Neural progenitor cell (in vitro differentiated cells): ENCODE measurements around the gene IFNGR2. TPM values are rescaled to one million over a fixed set of nuclear protein-coding genes. Genes with fewer than 3 reads are reported as not detected.
"Not testable (repeated sequence)": the region's sequence is repeated elsewhere in the genome, so short reads cannot be mapped to it uniquely, and the experiment has no call there.

ENCODE experiments used
- DNase-seq: peaks from one replicate; pipeline ENCODE4 v3.0.0-alpha.2; 2016; ENCODE audit warnings: low spot score
- H2AFZ ChIP-seq: fragments of 200-600 bp; sonication (generic); replicated peaks from 2 replicates; pipeline ENCODE4 v1.6.1; 2016; ENCODE audit warnings: antibody characterized with exemption
- H3F3A ChIP-seq: fragments of 200-600 bp; sonication (generic); 2 replicates; pipeline ENCODE4 v1.6.1; 2016; ENCODE audit warnings: antibody characterized with exemption, low read depth
- H3K27ac ChIP-seq: fragments of 200-600 bp; sonication (generic); 2 replicates; pipeline ENCODE4 v1.5.1; 2016; ENCODE audit warnings: mild to moderate bottlenecking
- H3K27me3 ChIP-seq: fragments of 200-600 bp; sonication (generic); 2 replicates; pipeline ENCODE4 v1.6.1; 2016; ENCODE audit warnings: mild to moderate bottlenecking, moderate library complexity
- H3K36me3 ChIP-seq: fragments of 200-600 bp; sonication (generic); 2 replicates; pipeline ENCODE4 v1.5.1; 2016
- H3K4me1 ChIP-seq: fragments of 200-600 bp; sonication (generic); 2 replicates; pipeline ENCODE4 v1.6.1; 2016; ENCODE audit warnings: mixed run types
- H3K4me2 ChIP-seq: fragments of 200-600 bp; sonication (generic); 2 replicates; pipeline ENCODE4 v1.6.1; 2016
- H3K4me3 ChIP-seq: fragments of 200-600 bp; sonication (generic); 2 replicates; pipeline ENCODE4 v1.5.1; 2016
- H3K79me2 ChIP-seq: fragments of 200-600 bp; sonication (generic); 2 replicates; pipeline ENCODE4 v1.6.1; 2016; ENCODE audit warnings: low read depth
- H3K9ac ChIP-seq: fragments of 200-600 bp; sonication (generic); 2 replicates; pipeline ENCODE4 v1.6.1; 2016
- H3K9me3 ChIP-seq: fragments of 200-600 bp; sonication (generic); 2 replicates; pipeline ENCODE4 v1.5.1; 2016; ENCODE audit warnings: low read depth
- H4K20me1 ChIP-seq: fragments of 200-600 bp; sonication (generic); 2 replicates; pipeline ENCODE4 v1.6.1; 2016; ENCODE audit warnings: low read depth
- H3K27ac Mint-ChIP-seq: 3 replicates; pipeline ENCODE4 v1.8.0; 2021; ENCODE audit warnings: mixed read lengths
- H3K27me3 Mint-ChIP-seq: 2 replicates; pipeline ENCODE4 v1.8.0; 2022; ENCODE audit warnings: low read depth, mild to moderate bottlenecking, inconsistent platforms, moderate library complexity, mixed read lengths; ENCODE audit not compliant: insufficient read depth
- H3K36me3 Mint-ChIP-seq: 3 replicates; pipeline ENCODE4 v1.8.0; 2021; ENCODE audit warnings: mixed read lengths
- H3K4me1 Mint-ChIP-seq: 3 replicates; pipeline ENCODE4 v1.8.0; 2021; ENCODE audit warnings: mixed read lengths
- H3K4me3 Mint-ChIP-seq: 3 replicates; pipeline ENCODE4 v1.8.0; 2021; ENCODE audit warnings: mild to moderate bottlenecking, moderate library complexity, mixed read lengths
- H3K9me3 Mint-ChIP-seq: 3 replicates; pipeline ENCODE4 v1.8.0; 2020; ENCODE audit warnings: mixed read lengths
- EZH2 ChIP-seq: fragments of 200-600 bp; sonication (generic); IDR thresholded peaks from 2 replicates; pipeline ENCODE4 v1.6.1; 2017; ENCODE audit warnings: antibody characterized with exemption, mild to moderate bottlenecking, moderate library complexity
- EZH2phosphoT487 ChIP-seq: fragments of 200-600 bp; sonication (generic); IDR thresholded peaks from 2 replicates; pipeline ENCODE4 v1.6.1; 2017; ENCODE audit warnings: antibody characterized with exemption
- total RNA-seq: library from RNA; depleted of rRNA; stranded (reverse); fragments of >200 nt; gene quantifications from 2 replicates; pipeline ENCODE4 v1.2.3, GENCODE V29; 2015; ENCODE audit warnings: low replicate concordance
- TF ChIP-seq, protein P1 (sequence below): fragments of 200-600 bp; sonication (generic); IDR thresholded peaks from 2 replicates; pipeline ENCODE4 v1.5.1; 2017; ENCODE audit warnings: antibody characterized with exemption, mild to moderate bottlenecking

Gene IFNGR2
- total RNA-seq, 1 donor from 2014 or later = 50.6 TPM

DNA sequence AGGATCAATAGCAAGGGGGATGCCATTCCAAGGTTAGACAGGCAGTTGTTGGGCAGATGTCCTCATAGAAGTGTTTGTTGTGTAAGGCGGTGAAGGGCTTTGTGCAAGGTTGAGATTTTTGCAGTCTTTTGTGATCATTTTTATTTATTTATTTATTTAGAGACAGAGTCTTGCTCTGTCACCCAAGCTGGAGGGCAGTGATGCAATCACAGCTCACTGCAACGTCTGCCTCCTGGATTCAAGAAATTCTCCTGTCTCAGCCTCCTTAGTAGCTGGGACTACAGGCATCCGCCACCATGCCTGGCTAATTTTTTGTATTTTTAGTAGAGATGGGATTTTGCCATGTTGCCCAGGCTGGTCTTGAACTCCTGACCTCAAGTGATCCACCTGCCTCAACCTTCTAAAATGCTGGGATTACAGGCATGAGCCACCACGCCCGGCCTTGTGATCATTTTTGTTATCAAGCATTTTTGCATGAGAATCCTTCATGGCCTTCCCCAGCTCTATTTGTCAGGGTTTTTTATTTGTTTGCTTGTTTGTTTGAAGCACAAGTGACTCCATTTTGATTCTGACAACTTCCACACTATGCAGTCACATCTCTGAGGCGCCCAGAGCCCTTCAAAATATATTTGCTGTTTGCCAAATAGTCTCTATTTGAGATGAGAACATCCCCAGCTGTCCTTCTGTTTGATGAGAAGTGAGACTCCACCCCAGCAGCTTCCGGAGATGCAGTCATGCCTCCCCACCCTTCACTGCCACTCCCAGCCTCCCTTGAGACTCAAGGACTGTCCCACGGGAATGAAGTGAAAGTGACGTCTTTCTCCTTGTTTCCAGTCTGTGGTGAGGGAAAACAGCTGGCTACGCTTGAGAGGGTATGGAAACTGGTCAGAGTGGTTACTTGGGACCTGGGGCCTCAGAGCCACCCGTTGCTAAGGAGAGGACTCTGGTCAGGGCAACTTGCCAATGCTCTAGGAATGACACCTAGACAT is 38.6 kb downstream of the IFNGR2 start:
- no peaks in the 10 kb centered on the region for H3K9me3 Mint-ChIP-seq
- Histone ChIP-seq H3K27ac (no peak overlapping the region), H3K79me2 (no peaks in the 10 kb centered on the region), H3K36me3 (no peaks in the 10 kb centered on the region), H3K9ac (no peak overlapping the region), H2AFZ (no peak overlapping the region), H4K20me1 (no peaks in the 10 kb centered on the region), H3K4me3 (no peak overlapping the region), H3K9me3 (no peaks in the 10 kb centered on the region), H3K4me2 (no peak overlapping the region), H3F3A (peaks cover 5% of the 10 kb centered on the region), H3K4me1 (no peaks in the 10 kb centered on the region), H3K27me3 (no peaks in the 10 kb centered on the region)
- no peaks in the 10 kb centered on the region for H3K4me1 Mint-ChIP-seq
- TF ChIP-seq EZH2phosphoT487 (no peak), EZH2 (no peak)
- TF ChIP-seq, protein P1, sequence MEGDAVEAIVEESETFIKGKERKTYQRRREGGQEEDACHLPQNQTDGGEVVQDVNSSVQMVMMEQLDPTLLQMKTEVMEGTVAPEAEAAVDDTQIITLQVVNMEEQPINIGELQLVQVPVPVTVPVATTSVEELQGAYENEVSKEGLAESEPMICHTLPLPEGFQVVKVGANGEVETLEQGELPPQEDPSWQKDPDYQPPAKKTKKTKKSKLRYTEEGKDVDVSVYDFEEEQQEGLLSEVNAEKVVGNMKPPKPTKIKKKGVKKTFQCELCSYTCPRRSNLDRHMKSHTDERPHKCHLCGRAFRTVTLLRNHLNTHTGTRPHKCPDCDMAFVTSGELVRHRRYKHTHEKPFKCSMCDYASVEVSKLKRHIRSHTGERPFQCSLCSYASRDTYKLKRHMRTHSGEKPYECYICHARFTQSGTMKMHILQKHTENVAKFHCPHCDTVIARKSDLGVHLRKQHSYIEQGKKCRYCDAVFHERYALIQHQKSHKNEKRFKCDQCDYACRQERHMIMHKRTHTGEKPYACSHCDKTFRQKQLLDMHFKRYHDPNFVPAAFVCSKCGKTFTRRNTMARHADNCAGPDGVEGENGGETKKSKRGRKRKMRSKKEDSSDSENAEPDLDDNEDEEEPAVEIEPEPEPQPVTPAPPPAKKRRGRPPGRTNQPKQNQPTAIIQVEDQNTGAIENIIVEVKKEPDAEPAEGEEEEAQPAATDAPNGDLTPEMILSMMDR = no peak
- DNase-seq = no peak
- H3K27ac Mint-ChIP-seq = no peak overlapping the region
- H3K27me3 Mint-ChIP-seq = peaks cover 4% of the 10 kb centered on the region
- H3K36me3 Mint-ChIP-seq = peaks cover 10% of the 10 kb centered on the region
- H3K4me3 Mint-ChIP-seq = no peak overlapping the region

DNA sequence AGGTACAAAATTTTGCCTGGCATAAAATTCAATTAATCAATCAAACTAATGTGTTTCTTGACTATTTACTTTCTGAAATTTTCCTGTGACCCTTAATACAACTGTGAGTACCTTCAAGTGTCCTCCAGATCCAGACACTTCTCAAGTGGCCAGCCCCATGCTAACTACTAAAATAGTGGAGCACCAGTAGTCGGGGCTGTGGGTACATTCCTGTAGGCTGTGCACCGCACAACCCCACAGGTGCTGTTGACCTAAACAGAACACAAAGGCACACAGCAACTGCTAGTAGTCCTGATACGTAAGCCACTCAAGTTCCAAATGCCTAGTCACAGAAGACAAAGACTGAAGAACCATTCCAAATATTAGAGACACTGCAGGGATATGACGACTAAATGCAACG is 40.0 kb downstream of the IFNGR2 start:
- Mint-ChIP-seq H3K27me3 (peaks cover 2% of the 10 kb centered on the region), H3K4me3 (no peak overlapping the region), H3K27ac (no peak overlapping the region), H3K36me3 (peaks cover 5% of the 10 kb centered on the region), H3K9me3 (no peaks in the 10 kb centered on the region), H3K4me1 (no peaks in the 10 kb centered on the region)
- Histone ChIP-seq H3K27me3 (no peaks in the 10 kb centered on the region), H2AFZ (no peak overlapping the region), H3K27ac (no peak overlapping the region), H3F3A (no peaks in the 10 kb centered on the region), H3K9me3 (no peaks in the 10 kb centered on the region), H3K4me2 (no peak overlapping the region), H3K36me3 (no peaks in the 10 kb centered on the region), H3K79me2 (no peaks in the 10 kb centered on the region), H3K4me3 (no peak overlapping the region), H3K9ac (no peak overlapping the region), H4K20me1 (no peaks in the 10 kb centered on the region), H3K4me1 (no peaks in the 10 kb centered on the region)
- TF ChIP-seq EZH2 (no peak), EZH2phosphoT487 (no peak)
- TF ChIP-seq, protein P1 = no peak
- no peak for DNase-seq

DNA sequence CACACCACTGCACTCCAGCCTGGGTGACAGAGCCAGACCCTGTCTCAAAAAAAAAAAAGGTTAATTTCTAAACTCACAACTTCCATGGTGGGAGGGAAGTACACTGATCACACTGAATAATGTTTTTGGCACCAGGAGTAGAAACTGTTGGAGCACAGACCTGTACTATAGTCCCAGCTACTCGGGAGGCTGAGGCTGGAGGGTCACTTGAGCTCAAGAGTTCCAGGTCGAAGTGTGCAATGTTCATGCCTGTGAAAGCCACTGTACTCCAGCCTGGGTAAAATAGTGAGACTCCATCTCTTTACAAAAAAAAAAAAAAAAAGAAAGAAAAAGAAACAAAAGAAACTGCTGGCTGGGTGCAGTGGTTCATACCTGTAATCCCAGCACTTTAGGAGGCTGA is 41.3 kb downstream of the IFNGR2 start:
- Histone ChIP-seq H3K9ac (no peak overlapping the region), H3K79me2 (no peaks in the 10 kb centered on the region), H3K4me1 (no peaks in the 10 kb centered on the region), H3F3A (no peaks in the 10 kb centered on the region), H3K9me3 (no peaks in the 10 kb centered on the region), H3K4me2 (no peak overlapping the region), H3K27ac (no peak overlapping the region), H3K4me3 (no peak overlapping the region), H2AFZ (no peak overlapping the region), H4K20me1 (no peaks in the 10 kb centered on the region), H3K36me3 (no peaks in the 10 kb centered on the region), H3K27me3 (no peaks in the 10 kb centered on the region)
- Mint-ChIP-seq H3K27ac (no peak overlapping the region), H3K4me3 (no peak overlapping the region), H3K4me1 (no peaks in the 10 kb centered on the region), H3K9me3 (no peaks in the 10 kb centered on the region), H3K27me3 (peaks cover 2% of the 10 kb centered on the region), H3K36me3 (peaks cover 4% of the 10 kb centered on the region)
- TF ChIP-seq, protein P1 = no peak
- no peak for TF ChIP-seq EZH2phosphoT487
- TF ChIP-seq EZH2 = no peak
- no peak for DNase-seq

DNA sequence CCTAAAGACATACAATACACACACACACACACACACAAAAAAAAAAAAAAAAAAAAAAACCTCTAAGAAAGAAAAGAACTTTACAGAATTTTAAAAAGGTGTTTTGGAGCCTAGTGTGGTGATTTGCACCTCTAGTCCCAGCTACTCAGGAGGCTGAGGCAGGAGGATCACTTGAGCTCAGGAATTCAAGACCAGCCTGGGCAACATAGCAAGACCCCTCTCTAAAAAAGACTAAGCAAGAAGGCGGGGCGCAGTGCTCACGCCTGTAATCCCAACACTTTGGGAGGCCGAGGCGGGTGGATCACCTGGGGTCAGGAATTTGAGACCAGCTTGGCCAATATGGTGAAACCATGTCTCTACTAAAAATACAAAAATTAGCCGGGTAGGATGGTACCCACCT is 43.4 kb downstream of the IFNGR2 start:
- H3K36me3 ChIP-seq, H4K20me1 ChIP-seq, H3K4me3 Mint-ChIP-seq, H3K9me3 Mint-ChIP-seq, H3K27ac ChIP-seq, H3K79me2 ChIP-seq, H3K27ac Mint-ChIP-seq, H3K9me3 ChIP-seq, H3K27me3 Mint-ChIP-seq, DNase-seq, H3K9ac ChIP-seq, H3K4me1 ChIP-seq, H3K4me1 Mint-ChIP-seq, H3K4me2 ChIP-seq, H2AFZ ChIP-seq, H3K4me3 ChIP-seq, H3K27me3 ChIP-seq, H3F3A ChIP-seq, H3K36me3 Mint-ChIP-seq: not testable (repeated sequence)
